MG63 (cell line): ENCODE results near the gene HOXD12. TPM values are rescaled to one million over a fixed set of nuclear protein-coding genes. Genes with fewer than 3 reads are reported as not detected.

Source experiments
- DNase-seq: peaks from one replicate; pipeline ENCODE4 v3.0.0-alpha.2; 2020
- H3K27me3 ChIP-seq: fragments of 250-450 bp; sonication (Bioruptor Pico); 2 replicates; pipeline ENCODE4 v1.5.1; 2020; ENCODE audit warnings: mild to moderate bottlenecking, moderate library complexity
- H3K36me3 ChIP-seq: fragments of 250-450 bp; sonication (Bioruptor Pico); 2 replicates; pipeline ENCODE4 v1.5.1; 2020; ENCODE audit warnings: mild to moderate bottlenecking, moderate library complexity
- H3K4me3 ChIP-seq: fragments of 250-450 bp; sonication (Bioruptor Pico); 2 replicates; pipeline ENCODE4 v1.5.1; 2020; ENCODE audit warnings: mild to moderate bottlenecking, moderate library complexity
- H3K9me3 ChIP-seq: fragments of 250-450 bp; sonication (Bioruptor Pico); 2 replicates; pipeline ENCODE4 v1.5.1; 2020; ENCODE audit warnings: mild to moderate bottlenecking, moderate library complexity
- total RNA-seq: library from RNA; depleted of rRNA; stranded (reverse); fragments of >200 nt; shearing (Covaris generic); gene quantifications from 2 replicates; pipeline ENCODE4 v1.2.3, GENCODE V29; 2014; ENCODE audit warnings: low replicate concordance

Gene HOXD12
- total RNA-seq, 1 experiment from 2014 or later = not detected

GRCh38 chr2:176107731-176108181 lies 8.2 kb downstream of the HOXD12 start:
- H3K27me3 ChIP-seq = no peaks in the 10 kb centered on the region
- H3K4me3 ChIP-seq = peak overlapping the region; percentile 30
- peaks cover 20% of the 10 kb centered on the region for H3K36me3 ChIP-seq
- no peaks in the 10 kb centered on the region for H3K9me3 ChIP-seq
- peak; percentile 35 for DNase-seq

- no peaks in the 10 kb centered on the region for H3K9me3 ChIP-seq
- no peak for DNase-seq
- H3K27me3 ChIP-seq = no peaks in the 10 kb centered on the region
- peaks cover 20% of the 10 kb centered on the region for H3K36me3 ChIP-seq
- H3K4me3 ChIP-seq = no peak overlapping the region
These were observed 9.8 kb downstream of the HOXD12 start for GRCh38 chr2:176109192-176109901.

GRCh38 chr2:176109946-176110345 lies 10.4 kb downstream of the HOXD12 start:
- DNase-seq = no peak
- peaks cover 20% of the 10 kb centered on the region for H3K36me3 ChIP-seq
- no peaks in the 10 kb centered on the region for H3K27me3 ChIP-seq
- no peaks in the 10 kb centered on the region for H3K9me3 ChIP-seq
- no peak overlapping the region for H3K4me3 ChIP-seq

- DNase-seq = no peak
- no peak overlapping the region for H3K4me3 ChIP-seq
- H3K27me3 ChIP-seq = no peaks in the 10 kb centered on the region
These were observed 11.1 kb downstream of the HOXD12 start for GRCh38 chr2:176110415-176111308.

GRCh38 chr2:176111309-176111663 lies 11.7 kb downstream of the HOXD12 start:
- Histone ChIP-seq H3K9me3 (no peaks in the 10 kb centered on the region), H3K4me3 (no peak overlapping the region), H3K27me3 (no peaks in the 10 kb centered on the region), H3K36me3 (peaks cover 20% of the 10 kb centered on the region)
- DNase-seq = no peak

More at GRCh38 chr2:176110415-176111308, 11.1 kb downstream of the HOXD12 start:
- H3K36me3 ChIP-seq = peaks cover 20% of the 10 kb centered on the region
- H3K9me3 ChIP-seq = no peaks in the 10 kb centered on the region

GRCh38 chr2:176111846-176112374 lies 12.3 kb downstream of the HOXD12 start:
- Histone ChIP-seq H3K27me3 (no peaks in the 10 kb centered on the region), H3K4me3 (no peak overlapping the region), H3K9me3 (no peaks in the 10 kb centered on the region), H3K36me3 (peaks cover 23% of the 10 kb centered on the region)
- DNase-seq = no peak

DNA sequence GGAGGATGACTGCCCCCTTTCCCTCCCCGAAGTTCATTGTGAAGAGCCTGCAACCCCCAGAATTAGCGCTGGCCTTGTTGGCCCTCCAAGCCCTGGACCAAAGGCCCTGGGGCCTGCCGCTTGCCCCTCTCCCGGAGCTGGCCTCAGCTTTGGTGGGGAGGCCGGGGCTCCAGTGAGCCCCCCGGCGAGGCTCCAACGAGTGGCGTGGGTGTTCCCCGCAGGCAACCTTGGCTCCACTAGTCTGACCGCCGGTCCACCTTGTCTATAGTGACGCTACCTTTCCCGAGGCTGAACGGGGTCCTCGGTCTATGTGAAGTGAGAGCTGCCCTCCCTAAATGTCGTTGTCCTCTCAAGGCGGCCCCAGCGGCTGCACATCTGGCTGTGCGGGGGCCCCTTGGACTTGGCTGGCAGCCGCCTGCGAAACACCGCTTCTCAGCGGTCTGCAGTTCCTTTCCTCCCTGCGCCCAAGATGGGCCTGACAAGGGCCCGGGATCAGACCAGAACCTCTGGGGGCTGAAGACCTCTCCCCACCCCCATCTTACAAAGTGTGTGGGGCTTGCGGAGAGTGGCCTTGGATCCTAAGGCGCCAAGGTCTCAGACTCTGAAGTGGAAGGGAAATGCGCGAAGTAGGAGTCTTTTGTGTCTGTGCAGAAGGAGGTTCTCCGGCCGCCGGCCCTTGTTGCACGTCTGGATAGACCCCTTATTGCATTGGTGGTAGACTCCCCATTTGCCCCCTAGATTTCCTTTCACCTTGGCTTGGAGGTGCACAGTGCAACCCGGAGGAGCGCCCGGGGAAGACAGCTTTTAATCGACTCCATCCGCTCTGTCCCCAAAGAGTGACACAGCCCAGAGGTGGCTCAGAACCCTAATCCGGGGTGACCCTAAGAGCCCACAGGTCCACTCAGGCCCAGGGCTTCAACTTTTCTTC lies 13.0 kb downstream of the HOXD12 start:
- peaks cover 23% of the 10 kb centered on the region for H3K36me3 ChIP-seq
- H3K4me3 ChIP-seq = no peak overlapping the region
- no peaks in the 10 kb centered on the region for H3K27me3 ChIP-seq
- DNase-seq = no peak
- no peaks in the 10 kb centered on the region for H3K9me3 ChIP-seq

- no peak for DNase-seq
- no peaks in the 10 kb centered on the region for H3K27me3 ChIP-seq
These were observed 14.7 kb downstream of the HOXD12 start for GRCh38 chr2:176114120-176114929.

DNA sequence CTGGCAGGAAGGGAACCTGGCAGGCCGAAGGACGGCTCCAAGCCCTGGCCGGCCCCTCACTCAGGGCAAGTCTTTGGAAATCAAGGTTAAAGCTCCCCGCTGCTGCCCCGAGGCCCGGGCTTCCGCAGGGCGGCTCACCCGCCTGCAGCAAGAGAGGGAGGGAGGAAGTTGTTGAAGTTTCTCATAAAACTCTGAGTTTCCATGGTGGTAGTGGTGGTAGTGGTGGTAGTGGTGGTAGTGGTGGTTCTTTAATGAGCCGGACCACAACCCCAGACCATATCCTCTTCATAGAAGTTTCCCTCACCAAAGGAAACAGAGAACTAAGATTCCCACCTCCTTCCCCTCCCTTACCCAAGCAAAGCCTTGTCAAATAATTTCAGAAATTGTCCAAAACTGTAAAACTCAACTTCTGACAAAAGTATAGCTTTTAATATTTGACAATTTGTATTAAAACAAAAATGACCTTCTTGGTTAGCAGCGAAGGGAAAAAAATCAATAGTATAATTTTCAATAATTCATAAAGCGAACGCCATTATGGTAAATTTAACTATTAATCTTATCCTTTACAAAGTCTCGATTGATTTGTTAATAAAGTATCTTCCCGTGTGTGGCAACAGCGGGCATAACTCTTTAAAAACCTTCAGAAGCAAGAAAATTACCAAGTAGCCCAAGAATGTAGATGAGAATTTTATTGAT lies 15.5 kb downstream of the HOXD12 start:
- no peak for DNase-seq
- Histone ChIP-seq H3K36me3 (peaks cover 16% of the 10 kb centered on the region), H3K4me3 (no peak overlapping the region), H3K9me3 (no peaks in the 10 kb centered on the region), H3K27me3 (no peaks in the 10 kb centered on the region)

More at GRCh38 chr2:176114120-176114929, 14.7 kb downstream of the HOXD12 start:
- Histone ChIP-seq H3K9me3 (no peaks in the 10 kb centered on the region), H3K4me3 (no peak overlapping the region), H3K36me3 (peaks cover 18% of the 10 kb centered on the region)

DNA sequence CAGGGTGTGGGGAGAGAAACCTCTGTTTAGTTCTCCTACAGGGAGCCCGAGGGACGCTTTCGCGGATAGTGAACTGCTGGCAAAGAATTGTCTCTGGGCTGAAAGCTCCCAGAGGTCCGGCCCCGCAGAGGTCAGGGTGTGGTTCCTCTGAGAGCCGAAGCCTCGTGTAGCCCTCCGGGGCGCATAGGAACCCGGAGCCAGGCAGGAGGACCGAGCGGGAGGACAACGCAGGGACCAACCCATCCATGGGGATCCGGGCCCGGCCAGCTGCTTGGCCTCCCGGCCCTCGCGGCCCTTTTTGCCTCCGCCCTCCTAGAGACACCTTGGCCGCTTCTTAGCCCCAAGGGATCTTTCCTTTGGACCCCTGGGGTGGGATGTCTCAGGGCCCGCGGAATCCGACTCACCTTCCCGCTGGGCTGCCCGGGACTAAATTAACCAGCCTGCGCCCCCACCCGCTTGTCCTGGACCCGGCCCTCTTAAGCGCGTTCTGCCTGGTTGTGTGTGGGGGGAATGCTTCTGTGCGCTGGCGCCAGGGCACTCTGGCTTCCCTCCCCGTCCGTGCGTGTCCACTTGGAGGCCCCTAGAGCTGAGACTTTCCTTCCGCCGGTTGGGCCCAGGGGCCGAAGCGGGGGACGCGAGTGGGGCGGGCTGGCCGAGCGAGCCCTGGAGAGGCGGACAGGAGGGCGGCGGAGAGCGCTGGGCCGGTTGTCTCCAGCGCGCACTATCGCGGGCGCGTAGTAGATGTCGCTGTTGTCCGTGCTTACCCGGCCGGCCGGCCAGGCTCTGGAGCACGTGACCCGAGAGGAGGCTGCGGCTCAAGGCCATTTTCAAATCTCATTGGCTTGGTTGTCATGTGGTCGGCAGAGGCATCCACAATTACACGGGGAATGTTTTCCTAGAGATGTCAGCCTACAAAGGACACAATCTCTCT lies 16.6 kb downstream of the HOXD12 start, which contains the start of gene HOXD10:
TSS of gene HOXD10 (plus strand) at position 896 of the 931 bp plus-strand sequence. CDS start 56 bp downstream, outside the sequence.
- no peak within 1 kb of the TSS for H3K4me3 ChIP-seq
- H3K27me3 ChIP-seq = no peaks in the 10 kb centered on the region
- DNase-seq = no peak
- no peaks in the 10 kb centered on the region for H3K9me3 ChIP-seq
- H3K36me3 ChIP-seq = peaks cover 12% of the 10 kb centered on the region

DNA sequence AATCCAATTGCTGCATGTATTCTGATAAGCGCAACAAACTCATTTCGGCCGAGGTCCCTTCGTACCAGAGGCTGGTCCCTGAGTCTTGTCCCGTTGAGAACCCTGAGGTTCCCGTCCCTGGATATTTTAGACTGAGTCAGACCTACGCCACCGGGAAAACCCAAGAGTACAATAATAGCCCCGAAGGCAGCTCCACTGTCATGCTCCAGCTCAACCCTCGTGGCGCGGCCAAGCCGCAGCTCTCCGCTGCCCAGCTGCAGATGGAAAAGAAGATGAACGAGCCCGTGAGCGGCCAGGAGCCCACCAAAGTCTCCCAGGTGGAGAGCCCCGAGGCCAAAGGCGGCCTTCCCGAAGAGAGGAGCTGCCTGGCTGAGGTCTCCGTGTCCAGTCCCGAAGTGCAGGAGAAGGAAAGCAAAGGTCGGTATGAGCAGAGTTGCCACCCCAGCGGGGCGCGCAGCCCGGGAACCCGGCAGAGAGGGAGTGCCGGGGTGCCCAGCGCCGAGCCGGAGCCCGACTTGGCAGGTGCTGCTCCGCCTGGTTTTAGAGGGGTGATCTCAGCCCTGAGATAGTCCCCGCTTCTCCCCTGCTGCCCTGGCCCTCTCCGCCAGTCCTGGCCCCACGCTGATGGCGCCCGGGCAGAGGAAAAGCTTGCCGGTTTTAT lies 17.7 kb downstream of the HOXD12 start:
- no peak for DNase-seq
- Histone ChIP-seq H3K4me3 (no peak overlapping the region), H3K27me3 (no peaks in the 10 kb centered on the region), H3K9me3 (no peaks in the 10 kb centered on the region), H3K36me3 (peaks cover 4% of the 10 kb centered on the region)

- Histone ChIP-seq H3K36me3 (peaks cover 3% of the 10 kb centered on the region; the same call in 1 of the 2 replicates), H3K27me3 (no peaks in the 10 kb centered on the region), H3K9me3 (no peaks in the 10 kb centered on the region), H3K4me3 (no peak overlapping the region)
- no peak for DNase-seq
These were observed 18.3 kb downstream of the HOXD12 start for GRCh38 chr2:176117823-176118371.

DNA sequence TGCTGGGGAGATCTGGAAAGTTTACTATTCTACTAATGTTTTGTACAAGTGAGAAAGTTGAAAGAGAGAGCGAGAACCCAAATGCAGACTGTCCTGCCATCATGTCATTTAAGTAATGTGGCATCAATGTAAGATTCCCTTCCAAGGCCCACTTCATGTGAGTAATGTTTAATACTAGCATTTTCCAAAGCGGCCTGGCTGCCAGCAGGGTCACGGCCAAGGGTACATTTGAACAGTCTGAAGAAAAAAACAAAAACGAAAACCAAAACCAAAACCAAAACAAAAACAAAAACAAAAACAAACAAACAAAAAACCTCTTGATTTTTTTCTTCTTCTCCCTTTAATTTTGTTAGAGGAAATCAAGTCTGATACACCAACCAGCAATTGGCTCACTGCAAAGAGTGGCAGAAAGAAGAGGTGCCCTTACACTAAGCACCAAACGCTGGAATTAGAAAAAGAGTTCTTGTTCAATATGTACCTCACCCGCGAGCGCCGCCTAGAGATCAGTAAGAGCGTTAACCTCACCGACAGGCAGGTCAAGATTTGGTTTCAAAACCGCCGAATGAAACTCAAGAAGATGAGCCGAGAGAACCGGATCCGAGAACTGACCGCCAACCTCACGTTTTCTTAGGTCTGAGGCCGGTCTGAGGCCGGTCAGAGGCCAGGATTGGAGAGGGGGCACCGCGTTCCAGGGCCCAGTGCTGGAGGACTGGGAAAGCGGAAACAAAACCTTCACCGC lies 19.2 kb downstream of the HOXD12 start:
- Histone ChIP-seq H3K36me3 (peaks cover 3% of the 10 kb centered on the region; the same call in 1 of the 2 replicates), H3K4me3 (no peak overlapping the region), H3K27me3 (no peaks in the 10 kb centered on the region), H3K9me3 (no peaks in the 10 kb centered on the region)
- no peak for DNase-seq
